Liver (tissue), 2 donors: ENCODE results near the gene LCN6.
"Not testable (repeated sequence)": the region's sequence is repeated elsewhere in the genome, so short reads cannot be mapped to it uniquely, and the experiment has no call there.

Experiments
- FOXA1 ChIP-seq: IDR thresholded peaks from 2 replicates; pipeline ENCODE4 v1.6.1; 2016; ENCODE audit warnings: antibody characterized with exemption
- TF ChIP-seq, protein P1 (sequence below): fragments of 150-350 bp; IDR thresholded peaks from 2 replicates; pipeline ENCODE4 v1.5.1; 2017; ENCODE audit warnings: improper control_type of control experiment, low read depth, low read length; ENCODE audit not compliant: missing input control
- donor health status: healthy.

- not testable (repeated sequence) for TF ChIP-seq FOXA1
- TF ChIP-seq, protein P1, sequence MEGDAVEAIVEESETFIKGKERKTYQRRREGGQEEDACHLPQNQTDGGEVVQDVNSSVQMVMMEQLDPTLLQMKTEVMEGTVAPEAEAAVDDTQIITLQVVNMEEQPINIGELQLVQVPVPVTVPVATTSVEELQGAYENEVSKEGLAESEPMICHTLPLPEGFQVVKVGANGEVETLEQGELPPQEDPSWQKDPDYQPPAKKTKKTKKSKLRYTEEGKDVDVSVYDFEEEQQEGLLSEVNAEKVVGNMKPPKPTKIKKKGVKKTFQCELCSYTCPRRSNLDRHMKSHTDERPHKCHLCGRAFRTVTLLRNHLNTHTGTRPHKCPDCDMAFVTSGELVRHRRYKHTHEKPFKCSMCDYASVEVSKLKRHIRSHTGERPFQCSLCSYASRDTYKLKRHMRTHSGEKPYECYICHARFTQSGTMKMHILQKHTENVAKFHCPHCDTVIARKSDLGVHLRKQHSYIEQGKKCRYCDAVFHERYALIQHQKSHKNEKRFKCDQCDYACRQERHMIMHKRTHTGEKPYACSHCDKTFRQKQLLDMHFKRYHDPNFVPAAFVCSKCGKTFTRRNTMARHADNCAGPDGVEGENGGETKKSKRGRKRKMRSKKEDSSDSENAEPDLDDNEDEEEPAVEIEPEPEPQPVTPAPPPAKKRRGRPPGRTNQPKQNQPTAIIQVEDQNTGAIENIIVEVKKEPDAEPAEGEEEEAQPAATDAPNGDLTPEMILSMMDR: not testable (repeated sequence)
Observed at GRCh38 chr9:136755302-136756133, 7.2 kb upstream of the LCN6 start.
